Stomach (tissue), 4 donors: ENCODE results near the gene TP53BP2.

ENCODE experiments used
- CTCF ChIP-seq, 7 experiments: fragments of 450-650 bp in 4 of 7; fragments of 200-600 bp in 3 of 7; sonication (generic) in 3 of 7; IDR thresholded peaks; one replicate each; pipeline ENCODE4 v1.5.1; 2016 to 2019; ENCODE audit warnings: antibody characterized with exemption in 7 of 7, control low read depth in 2 of 7, mild to moderate bottlenecking in 1 of 7
- EP300 ChIP-seq: sonication (generic); formaldehyde crosslinking; IDR thresholded peaks from one replicate; pipeline ENCODE4 v1.6.1; 2017; ENCODE audit warnings: antibody characterized with exemption
- POLR2A ChIP-seq, 4 donors: fragments of 450-650 bp; IDR thresholded peaks; one replicate each; pipeline ENCODE4 v1.6.1; 2016; ENCODE audit warnings: antibody characterized with exemption in 4 of 4, control low read depth in 2 of 4, mild to moderate bottlenecking in 1 of 4, moderate library complexity in 1 of 4

- TF ChIP-seq EP300 (no peak), CTCF (IDR thresholded peaks at IDR 0.05) (no peak), POLR2A (IDR thresholded peaks at IDR 0.05) (no peak)
Observed at GRCh38 chr1:223877804-223878203, 32.1 kb upstream of the TP53BP2 start.
